Neutrophil (primary cell): ENCODE measurements around the gene MOGAT2.
"Not testable (repeated sequence)": the region's sequence is repeated elsewhere in the genome, so short reads cannot be mapped to it uniquely, and the experiment has no call there.

Experiments used
- H3K27ac ChIP-seq: fragments of 200-600 bp; sonication (generic); 2 replicates; pipeline ENCODE4 v1.5.1; 2016; ENCODE audit warnings: mild to moderate bottlenecking, moderate library complexity
- H3K27me3 ChIP-seq: fragments of 200-600 bp; sonication (generic); 2 replicates; pipeline ENCODE4 v1.6.0; 2016; ENCODE audit warnings: mild to moderate bottlenecking
- H3K36me3 ChIP-seq: fragments of 200-600 bp; sonication (generic); 2 replicates; pipeline ENCODE4 v1.5.1; 2017
- H3K4me1 ChIP-seq, 2 experiments: fragments of 200-600 bp in 1 of 2; sonication (generic) in 1 of 2; 1 replicate in 1 of 2; 2 replicates in 1 of 2; pipeline versions ENCODE4 v1.5.1 to v1.6.1; 2013 to 2016; ENCODE audit warnings: low read depth in 1 of 2, low read length in 1 of 2, mild to moderate bottlenecking in 1 of 2, moderate library complexity in 1 of 2; ENCODE audit not compliant: control insufficient read depth in 1 of 2, insufficient read depth in 1 of 2
- H3K4me3 ChIP-seq, 2 experiments: fragments of 200-600 bp in 1 of 2; sonication (generic) in 1 of 2; 1 replicate in 1 of 2; 2 replicates in 1 of 2; pipeline ENCODE4 v1.5.1; 2013 to 2016; ENCODE audit warnings: low read depth in 1 of 2, low read length in 1 of 2, mild to moderate bottlenecking in 1 of 2, moderate library complexity in 1 of 2
- H3K9me3 ChIP-seq: fragments of 200-600 bp; sonication (generic); 2 replicates; pipeline ENCODE4 v1.5.1; 2016
- TF ChIP-seq, protein P1 (sequence below): fragments of 200-600 bp; sonication (generic); IDR thresholded peaks from 2 replicates; pipeline ENCODE4 v1.5.1; 2016; ENCODE audit warnings: antibody characterized with exemption

Gene MOGAT2

DNA sequence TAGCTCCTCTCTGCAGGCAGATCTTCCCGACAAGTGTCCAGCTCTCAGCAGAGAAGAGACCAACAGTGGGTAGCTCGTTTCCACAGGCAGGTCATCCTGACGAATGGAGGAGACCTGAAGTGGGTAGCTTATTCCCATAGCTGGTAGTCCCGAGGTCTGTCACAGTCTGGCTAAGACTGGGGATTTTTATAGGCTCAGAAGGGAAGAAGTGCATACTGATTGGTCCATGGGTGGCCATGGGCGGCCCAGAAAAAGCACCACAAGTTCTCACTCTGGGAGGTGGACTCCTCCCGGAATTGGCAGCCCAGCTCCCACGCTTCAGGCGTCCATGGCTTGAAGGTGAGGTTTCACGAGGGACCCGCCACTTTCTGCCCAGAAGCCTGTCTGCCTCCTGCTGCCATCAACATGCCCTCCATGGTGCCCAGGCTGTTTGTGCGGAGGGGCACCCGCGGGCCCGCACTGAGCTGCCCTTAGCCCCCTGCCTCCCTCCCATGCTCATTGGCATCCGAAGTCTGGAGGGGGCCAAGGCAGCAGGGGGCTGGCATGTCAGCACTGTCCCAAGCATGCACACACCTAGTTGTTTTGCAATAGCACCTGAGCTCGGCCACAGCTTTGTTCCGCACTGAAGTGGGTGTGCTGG is 38.9 kb upstream of the MOGAT2 start:
- Histone ChIP-seq H3K4me3 (no peak overlapping the region), H3K27me3 (peaks cover 84% of the 10 kb centered on the region), H3K9me3 (no peaks in the 10 kb centered on the region), H3K36me3 (no peaks in the 10 kb centered on the region), H3K27ac (no peak overlapping the region), H3K4me1 (no peaks in the 10 kb centered on the region)
- TF ChIP-seq, protein P1, sequence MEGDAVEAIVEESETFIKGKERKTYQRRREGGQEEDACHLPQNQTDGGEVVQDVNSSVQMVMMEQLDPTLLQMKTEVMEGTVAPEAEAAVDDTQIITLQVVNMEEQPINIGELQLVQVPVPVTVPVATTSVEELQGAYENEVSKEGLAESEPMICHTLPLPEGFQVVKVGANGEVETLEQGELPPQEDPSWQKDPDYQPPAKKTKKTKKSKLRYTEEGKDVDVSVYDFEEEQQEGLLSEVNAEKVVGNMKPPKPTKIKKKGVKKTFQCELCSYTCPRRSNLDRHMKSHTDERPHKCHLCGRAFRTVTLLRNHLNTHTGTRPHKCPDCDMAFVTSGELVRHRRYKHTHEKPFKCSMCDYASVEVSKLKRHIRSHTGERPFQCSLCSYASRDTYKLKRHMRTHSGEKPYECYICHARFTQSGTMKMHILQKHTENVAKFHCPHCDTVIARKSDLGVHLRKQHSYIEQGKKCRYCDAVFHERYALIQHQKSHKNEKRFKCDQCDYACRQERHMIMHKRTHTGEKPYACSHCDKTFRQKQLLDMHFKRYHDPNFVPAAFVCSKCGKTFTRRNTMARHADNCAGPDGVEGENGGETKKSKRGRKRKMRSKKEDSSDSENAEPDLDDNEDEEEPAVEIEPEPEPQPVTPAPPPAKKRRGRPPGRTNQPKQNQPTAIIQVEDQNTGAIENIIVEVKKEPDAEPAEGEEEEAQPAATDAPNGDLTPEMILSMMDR, result no peak

DNA sequence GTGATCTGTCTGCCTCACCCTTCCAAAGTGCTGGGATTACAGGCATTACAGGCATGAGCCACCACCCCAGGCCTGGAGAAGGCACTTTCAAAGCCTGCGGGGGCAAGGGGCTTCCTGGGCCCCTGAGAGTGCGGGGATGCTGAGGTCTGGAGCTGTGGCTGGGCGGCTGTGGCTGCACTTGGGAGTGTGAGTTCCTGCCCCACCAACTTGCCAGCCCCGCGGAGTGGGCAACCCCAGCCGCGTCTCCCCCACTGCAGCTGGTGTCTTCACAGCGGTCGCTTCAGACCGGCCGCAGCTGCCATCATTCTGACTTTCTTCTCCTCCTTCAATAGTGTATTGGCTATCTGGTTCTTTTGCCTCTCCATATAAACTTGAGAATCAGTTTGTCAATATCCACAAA is 38.1 kb upstream of the MOGAT2 start:
- H3K36me3 ChIP-seq, result no peaks in the 10 kb centered on the region
- H3K27me3 ChIP-seq, result peaks cover 84% of the 10 kb centered on the region
- no peak overlapping the region for H3K27ac ChIP-seq
- no peaks in the 10 kb centered on the region for H3K9me3 ChIP-seq
- TF ChIP-seq, protein P1, result no peak
- H3K4me1 ChIP-seq, result no peaks in the 10 kb centered on the region
- H3K4me3 ChIP-seq, result no peak overlapping the region

DNA sequence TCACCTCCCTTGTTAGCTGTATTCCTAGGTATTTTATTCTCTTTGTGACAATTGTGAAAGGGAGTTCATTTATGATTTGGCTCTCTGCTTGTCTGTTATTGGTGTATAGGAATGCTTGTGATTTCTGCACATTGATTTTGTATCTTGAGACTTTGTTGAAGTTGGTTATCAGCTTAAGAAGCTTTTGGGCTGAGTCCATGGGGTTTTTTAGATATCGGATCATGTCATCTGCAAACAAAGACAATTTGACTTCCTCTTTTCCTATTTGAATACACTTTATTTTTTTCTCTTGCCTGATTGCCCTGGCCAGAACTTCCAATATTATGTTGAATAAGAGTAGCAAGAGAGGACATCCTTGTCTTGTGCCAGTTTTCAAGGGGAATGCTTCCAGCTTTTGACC is 33.8 kb upstream of the MOGAT2 start:
- not testable (repeated sequence) for H3K4me1 ChIP-seq, H3K36me3 ChIP-seq, H3K4me3 ChIP-seq, H3K27ac ChIP-seq, H3K9me3 ChIP-seq
- H3K27me3 ChIP-seq, result peaks cover 72% of the 10 kb centered on the region

DNA sequence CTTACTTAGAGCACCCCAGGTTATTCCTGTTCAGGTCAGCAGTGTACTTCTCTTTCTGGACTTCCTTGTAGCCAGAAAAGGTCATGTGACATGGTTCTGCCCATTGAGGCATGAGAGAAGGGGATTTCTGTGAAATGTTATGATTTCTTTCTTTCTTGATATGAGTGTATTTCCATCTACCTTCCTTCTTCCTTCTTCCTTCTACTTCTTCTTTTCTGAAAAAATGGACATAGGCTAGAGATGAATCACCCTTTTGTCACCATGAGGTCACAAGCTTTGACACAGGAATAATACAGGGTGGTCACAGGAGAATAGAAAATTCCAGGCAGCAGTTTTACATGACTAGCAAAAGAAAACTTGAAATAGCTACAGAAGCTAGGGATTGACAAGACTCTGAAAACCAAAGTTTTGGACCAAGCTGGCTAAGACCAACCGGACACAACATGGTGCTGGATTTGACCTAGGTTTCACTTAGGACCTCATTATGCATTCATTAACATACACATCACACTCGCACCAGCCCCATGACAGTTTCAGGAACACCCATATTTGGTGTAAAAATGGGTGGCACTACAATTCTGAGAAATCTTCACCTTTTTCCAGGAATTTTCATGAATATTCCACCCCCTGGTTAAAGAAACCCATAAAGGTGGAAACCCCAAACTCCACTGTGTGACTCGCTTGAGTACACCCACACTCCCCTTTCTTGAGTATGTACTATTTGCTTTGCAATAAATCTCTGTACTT is 27.6 kb upstream of the MOGAT2 start:
- no peaks in the 10 kb centered on the region for H3K4me1 ChIP-seq
- H3K27ac ChIP-seq, result no peak overlapping the region
- H3K27me3 ChIP-seq, result peaks cover 74% of the 10 kb centered on the region
- no peaks in the 10 kb centered on the region for H3K9me3 ChIP-seq
- no peak overlapping the region for H3K4me3 ChIP-seq
- TF ChIP-seq, protein P1, result no peak
- H3K36me3 ChIP-seq, result no peaks in the 10 kb centered on the region

DNA sequence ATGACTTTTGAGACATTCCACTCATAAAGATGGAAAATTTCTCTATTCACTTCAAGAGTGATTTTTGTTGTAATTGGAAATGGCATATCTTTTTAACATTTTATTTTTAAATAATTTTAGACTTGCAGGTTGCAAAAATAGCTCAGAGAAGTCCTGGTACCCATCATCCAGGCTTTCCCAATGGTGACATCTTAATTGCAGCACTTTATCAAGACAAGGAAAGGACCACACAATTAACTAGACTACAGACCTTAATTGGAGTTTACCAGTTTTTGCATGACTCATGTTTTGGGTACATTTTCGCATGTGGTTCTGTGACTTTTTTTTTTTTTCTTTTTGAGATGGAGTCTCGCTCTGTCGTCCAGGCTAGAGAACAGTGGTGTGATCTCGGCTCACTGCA is 25.8 kb upstream of the MOGAT2 start:
- TF ChIP-seq, protein P1, result no peak
- Histone ChIP-seq H3K27ac (no peak overlapping the region), H3K36me3 (no peaks in the 10 kb centered on the region), H3K4me3 (no peak overlapping the region), H3K27me3 (peaks cover 73% of the 10 kb centered on the region), H3K4me1 (no peaks in the 10 kb centered on the region), H3K9me3 (no peaks in the 10 kb centered on the region)

DNA sequence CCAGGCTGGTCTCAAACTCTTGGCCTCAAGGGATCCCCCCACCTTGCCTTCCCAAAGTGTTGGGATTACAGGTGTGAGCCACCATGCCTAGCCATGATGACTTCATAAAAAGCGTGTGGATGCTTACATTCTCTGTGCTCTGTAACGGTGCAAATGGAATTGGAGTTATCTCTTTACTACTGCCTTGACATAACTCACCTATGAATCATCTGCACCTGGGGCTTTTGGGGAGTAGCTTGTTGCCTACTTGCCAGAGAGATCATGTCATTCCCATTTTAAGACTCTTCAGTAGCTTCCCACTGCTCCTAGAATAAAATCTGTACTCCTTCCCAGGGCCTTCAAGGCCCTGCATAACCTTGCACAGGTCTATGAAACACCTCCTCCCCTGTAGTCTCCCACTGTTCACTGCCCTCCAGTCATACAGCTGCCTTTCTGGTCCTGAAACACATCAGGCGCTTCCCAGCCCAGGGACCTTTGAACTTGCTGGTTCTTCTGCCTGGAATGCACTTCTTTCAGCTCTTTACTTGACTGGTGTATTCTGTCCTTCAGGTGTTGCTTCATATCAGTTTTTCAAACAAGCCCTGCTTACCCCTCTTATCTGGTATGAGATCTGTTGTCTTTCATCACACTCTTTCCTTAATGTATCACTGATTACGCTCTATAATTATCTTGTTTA is 19.6 kb upstream of the MOGAT2 start:
- Histone ChIP-seq H3K4me1 (no peaks in the 10 kb centered on the region), H3K27me3 (peaks cover 41% of the 10 kb centered on the region), H3K36me3 (no peaks in the 10 kb centered on the region), H3K4me3 (no peak overlapping the region), H3K27ac (no peak overlapping the region), H3K9me3 (no peaks in the 10 kb centered on the region)
- TF ChIP-seq, protein P1, result no peak
